ENCODE data around the gene SRGN. TPM values are rescaled to one million over a fixed set of nuclear protein-coding genes. Genes with fewer than 3 reads are reported as not detected.

SRGN gene
- total RNA-seq, 4 donors from 2014 or later, result 17.2 to 24.9 (median 21.2) TPM

GRCh38 chr10:69051303-69051702 is 36.6 kb upstream of the SRGN start:
- Histone ChIP-seq H3K4me3 (no peak overlapping the region), H3K36me3 (no peaks in the 10 kb centered on the region), H3K9me3 (no peaks in the 10 kb centered on the region), H3K27me3 (no peaks in the 10 kb centered on the region), H3K4me1 (peaks cover 6% of the 10 kb centered on the region), H3K27ac (no peak overlapping the region)
- 73% methylated on average over 3 of the region's 3 CpGs for WGBS
- DNase-seq (ENCODE audit: low spot score in 2 of 2), result no peak
- no peak for TF ChIP-seq POLR2A (IDR thresholded peaks at IDR 0.05)
- TF ChIP-seq, protein P1, sequence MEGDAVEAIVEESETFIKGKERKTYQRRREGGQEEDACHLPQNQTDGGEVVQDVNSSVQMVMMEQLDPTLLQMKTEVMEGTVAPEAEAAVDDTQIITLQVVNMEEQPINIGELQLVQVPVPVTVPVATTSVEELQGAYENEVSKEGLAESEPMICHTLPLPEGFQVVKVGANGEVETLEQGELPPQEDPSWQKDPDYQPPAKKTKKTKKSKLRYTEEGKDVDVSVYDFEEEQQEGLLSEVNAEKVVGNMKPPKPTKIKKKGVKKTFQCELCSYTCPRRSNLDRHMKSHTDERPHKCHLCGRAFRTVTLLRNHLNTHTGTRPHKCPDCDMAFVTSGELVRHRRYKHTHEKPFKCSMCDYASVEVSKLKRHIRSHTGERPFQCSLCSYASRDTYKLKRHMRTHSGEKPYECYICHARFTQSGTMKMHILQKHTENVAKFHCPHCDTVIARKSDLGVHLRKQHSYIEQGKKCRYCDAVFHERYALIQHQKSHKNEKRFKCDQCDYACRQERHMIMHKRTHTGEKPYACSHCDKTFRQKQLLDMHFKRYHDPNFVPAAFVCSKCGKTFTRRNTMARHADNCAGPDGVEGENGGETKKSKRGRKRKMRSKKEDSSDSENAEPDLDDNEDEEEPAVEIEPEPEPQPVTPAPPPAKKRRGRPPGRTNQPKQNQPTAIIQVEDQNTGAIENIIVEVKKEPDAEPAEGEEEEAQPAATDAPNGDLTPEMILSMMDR (IDR thresholded peaks at IDR 0.05), result no peak
- no peak for TF ChIP-seq EP300 (IDR thresholded peaks at IDR 0.05)
- TF ChIP-seq POLR2AphosphoS5 (IDR thresholded peaks at IDR 0.05), result no peak

GRCh38 chr10:69051710-69052487 is 36.0 kb upstream of the SRGN start:
- Histone ChIP-seq H3K27me3 (no peaks in the 10 kb centered on the region), H3K9me3 (no peaks in the 10 kb centered on the region), H3K27ac (no peak overlapping the region), H3K4me3 (no peak overlapping the region), H3K36me3 (no peaks in the 10 kb centered on the region), H3K4me1 (peaks cover 5% of the 10 kb centered on the region)
- DNase-seq (ENCODE audit: low spot score in 2 of 2), result no peak
- TF ChIP-seq POLR2A (IDR thresholded peaks at IDR 0.05), result no peak
- TF ChIP-seq, protein P1 (IDR thresholded peaks at IDR 0.05), result no peak
- no peak for TF ChIP-seq POLR2AphosphoS5 (IDR thresholded peaks at IDR 0.05)
- WGBS, result 81% methylated on average over 10 of the region's 10 CpGs

DNA sequence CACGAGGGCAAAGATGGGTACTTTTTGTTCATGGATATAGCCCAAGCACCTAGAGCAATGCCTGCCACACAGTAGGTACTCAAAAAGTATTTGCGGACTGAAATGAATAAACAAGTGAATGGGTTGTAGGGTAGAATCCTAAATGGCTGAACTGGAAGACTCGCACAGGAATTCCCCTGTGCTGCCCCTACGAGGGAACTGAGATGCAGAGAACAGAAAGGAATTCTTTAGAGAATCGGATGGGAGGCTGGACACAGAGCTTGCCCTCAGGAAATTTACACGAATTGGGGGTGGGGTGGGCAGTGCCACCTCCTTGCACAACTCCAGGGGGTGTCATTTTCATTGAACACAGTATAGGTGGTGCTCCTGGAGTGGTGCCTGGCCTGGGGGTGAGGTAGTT is 35.2 kb upstream of the SRGN start:
- Histone ChIP-seq H3K27me3 (no peaks in the 10 kb centered on the region), H3K4me3 (no peak overlapping the region), H3K36me3 (no peaks in the 10 kb centered on the region), H3K27ac (no peak overlapping the region), H3K9me3 (no peaks in the 10 kb centered on the region), H3K4me1 (peaks cover 11% of the 10 kb centered on the region)
- WGBS, result 82% methylated on average over 6 of the region's 6 CpGs
- TF ChIP-seq POLR2AphosphoS5 (IDR thresholded peaks at IDR 0.05), result no peak
- TF ChIP-seq EP300 (IDR thresholded peaks at IDR 0.05), result no peak
- no peak for TF ChIP-seq POLR2A (IDR thresholded peaks at IDR 0.05)
- TF ChIP-seq, protein P1 (IDR thresholded peaks at IDR 0.05), result no peak
- DNase-seq (ENCODE audit: low spot score in 2 of 2), result no peak

GRCh38 chr10:69055241-69055640 is 32.7 kb upstream of the SRGN start:
- Histone ChIP-seq H3K4me1 (peaks cover 9% of the 10 kb centered on the region), H3K4me3 (no peak overlapping the region), H3K9me3 (no peaks in the 10 kb centered on the region), H3K27me3 (no peaks in the 10 kb centered on the region), H3K27ac (no peak overlapping the region), H3K36me3 (no peaks in the 10 kb centered on the region)
- no peak for TF ChIP-seq POLR2A (IDR thresholded peaks at IDR 0.05)
- no peak for TF ChIP-seq EP300 (IDR thresholded peaks at IDR 0.05)
- TF ChIP-seq, protein P1 (IDR thresholded peaks at IDR 0.05), result no peak
- no peak for TF ChIP-seq POLR2AphosphoS5 (IDR thresholded peaks at IDR 0.05)
- no peak for DNase-seq (ENCODE audit: low spot score in 2 of 2)
- WGBS, result 89% methylated on average over 2 of the region's 2 CpGs

DNA sequence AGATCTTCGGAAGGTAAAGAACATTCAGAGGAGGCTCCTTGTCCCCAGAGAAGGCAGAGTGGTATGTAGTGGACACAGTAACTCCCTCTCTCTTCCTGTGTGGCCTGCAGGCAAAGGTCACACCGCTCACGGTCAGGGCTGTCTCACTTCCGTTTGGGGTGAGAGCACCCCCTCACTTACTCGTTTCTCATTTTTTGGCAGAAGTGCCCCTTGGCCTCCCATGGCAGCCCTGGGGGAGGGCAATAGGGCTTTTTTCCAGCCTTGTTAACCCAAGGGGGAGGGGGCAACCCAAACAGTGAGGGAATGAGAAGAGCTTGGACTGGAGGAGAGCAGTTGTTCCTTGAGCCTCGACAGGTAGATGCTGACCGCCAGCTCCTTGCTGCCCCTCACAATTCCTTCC is 31.8 kb upstream of the SRGN start:
- no peaks in the 10 kb centered on the region for H3K36me3 ChIP-seq
- no peak for DNase-seq (ENCODE audit: low spot score in 2 of 2)
- TF ChIP-seq POLR2A (IDR thresholded peaks at IDR 0.05) (no peak), EP300 (IDR thresholded peaks at IDR 0.05) (no peak), POLR2AphosphoS5 (IDR thresholded peaks at IDR 0.05) (no peak)
- TF ChIP-seq, protein P1 (IDR thresholded peaks at IDR 0.05), result no peak
- H3K27me3 ChIP-seq, result no peaks in the 10 kb centered on the region
- WGBS, result 54% methylated on average over 7 of the region's 7 CpGs
- no peak overlapping the region for H3K4me3 ChIP-seq
- H3K27ac ChIP-seq, result no peak overlapping the region
- H3K4me1 ChIP-seq, result peaks cover 9% of the 10 kb centered on the region
- no peaks in the 10 kb centered on the region for H3K9me3 ChIP-seq

Measured in suprapubic skin (tissue), 4 donors.